Activated CD4-positive, alpha-beta T cell treated with anti-CD3 and anti-CD28 coated beads, Interleukin-2, amount 10 ng/mL, durations not matched to agents 24 days and 14 days (primary cell): ENCODE data around the gene ATXN7L3. TPM values are rescaled to one million over a fixed set of nuclear protein-coding genes. Genes with fewer than 3 reads are reported as not detected.
"Not testable (repeated sequence)": the region's sequence is repeated elsewhere in the genome, so short reads cannot be mapped to it uniquely, and the experiment has no call there.

Source experiments
- DNase-seq: peaks from one replicate; pipeline ENCODE4 v3.0.0; 2022
- H3K27ac Mint-ChIP-seq: one replicate; pipeline ENCODE4 v1.8.0; 2022; ENCODE audit warnings: mild to moderate bottlenecking, mixed read lengths
- H3K27me3 Mint-ChIP-seq: one replicate; pipeline ENCODE4 v1.8.0; 2022; ENCODE audit warnings: mixed read lengths
- H3K36me3 Mint-ChIP-seq: one replicate; pipeline ENCODE4 v1.8.0; 2022; ENCODE audit warnings: low read depth, mild to moderate bottlenecking, mixed read lengths
- H3K4me1 Mint-ChIP-seq: one replicate; pipeline ENCODE4 v1.8.0; 2021; ENCODE audit warnings: mixed read lengths
- H3K4me3 Mint-ChIP-seq: one replicate; pipeline ENCODE4 v1.8.0; 2022; ENCODE audit warnings: mild to moderate bottlenecking, moderate library complexity, mixed read lengths
- H3K9me3 Mint-ChIP-seq: one replicate; pipeline ENCODE4 v1.8.0; 2021; ENCODE audit warnings: mixed read lengths
- intact Hi-C: fragments of 100-400 bp; cut with micrococcal nuclease; formaldehyde crosslinking; loops from one replicate; pipeline ENCODE4 v1.15.1; 2023
- total RNA-seq: library from RNA; stranded (reverse); gene quantifications from 2 replicates; pipeline ENCODE4 v1.2.3, GENCODE V29; 2022

The ATXN7L3 gene
- total RNA-seq: 105 and 118 TPM in 2 replicates

DNA sequence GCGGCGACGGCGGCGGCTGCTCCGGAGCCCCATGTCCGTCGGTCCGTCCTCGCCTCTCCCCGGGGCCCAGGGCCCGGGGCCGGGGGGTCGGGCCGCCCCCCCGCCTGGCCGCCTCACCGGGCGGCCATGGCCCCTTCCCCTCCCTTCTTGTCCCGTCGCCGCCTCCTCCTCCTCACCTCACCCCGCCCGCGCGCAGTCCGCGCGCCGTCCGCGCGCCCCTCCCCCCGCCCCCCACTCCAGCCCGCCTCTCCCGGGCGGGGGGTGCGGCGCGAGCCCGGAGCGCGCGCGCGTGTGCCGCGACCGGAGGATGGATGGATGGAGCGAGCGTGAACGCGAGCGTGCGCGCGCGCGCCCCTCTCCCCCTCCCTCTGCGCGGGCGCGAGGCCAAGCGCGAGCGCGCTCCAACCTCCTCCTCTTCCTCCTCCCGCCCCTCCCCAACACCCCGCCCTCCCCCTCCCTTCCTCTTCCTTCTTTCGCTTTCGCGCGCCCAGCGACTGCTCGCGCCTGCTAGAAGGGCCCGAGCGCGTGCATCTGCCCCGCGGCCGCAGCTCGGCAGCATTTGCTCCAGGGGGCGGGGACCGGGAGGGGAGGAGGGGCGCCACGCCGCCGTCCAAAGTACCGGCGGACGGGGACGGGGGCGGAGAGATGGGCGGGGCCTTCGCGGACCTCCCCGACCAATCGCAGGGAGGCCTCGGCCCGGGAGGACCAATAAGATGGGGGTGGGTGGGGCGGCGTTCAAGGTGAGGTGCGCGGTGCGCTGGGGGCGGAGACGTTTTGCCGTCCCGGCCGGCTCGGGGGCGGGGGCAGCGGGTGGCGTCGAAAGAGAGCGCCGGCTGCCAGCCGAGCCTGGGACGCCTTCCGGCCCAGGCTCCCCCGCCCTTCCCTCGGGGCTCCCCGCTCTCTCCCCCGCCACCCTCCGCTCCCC is at the start of gene ATXN7L3:
Gene ATXN7L3, minus strand, starts transcription at position 332 of the 925 bp plus-strand sequence. CDS start 1,814 bp downstream, outside the sequence.
- DNase-seq: peak; percentile 99
- intact Hi-C loops: loop anchor here (1.0 kb wide), 4 partner anchors 10 to 145 kb away; partner anchors contain the start of gene GRN
- H3K4me3 Mint-ChIP-seq: peak within 1 kb of the TSS; percentile 91
- no peaks in the 10 kb centered on the region for H3K9me3 Mint-ChIP-seq
- H3K4me1 Mint-ChIP-seq: peaks cover 43% of the 10 kb centered on the region
- peak within 1 kb of the TSS; percentile 96 for H3K27ac Mint-ChIP-seq
- peaks cover 28% of the 10 kb centered on the region for H3K36me3 Mint-ChIP-seq
- H3K27me3 Mint-ChIP-seq: no peaks in the 10 kb centered on the region

DNA sequence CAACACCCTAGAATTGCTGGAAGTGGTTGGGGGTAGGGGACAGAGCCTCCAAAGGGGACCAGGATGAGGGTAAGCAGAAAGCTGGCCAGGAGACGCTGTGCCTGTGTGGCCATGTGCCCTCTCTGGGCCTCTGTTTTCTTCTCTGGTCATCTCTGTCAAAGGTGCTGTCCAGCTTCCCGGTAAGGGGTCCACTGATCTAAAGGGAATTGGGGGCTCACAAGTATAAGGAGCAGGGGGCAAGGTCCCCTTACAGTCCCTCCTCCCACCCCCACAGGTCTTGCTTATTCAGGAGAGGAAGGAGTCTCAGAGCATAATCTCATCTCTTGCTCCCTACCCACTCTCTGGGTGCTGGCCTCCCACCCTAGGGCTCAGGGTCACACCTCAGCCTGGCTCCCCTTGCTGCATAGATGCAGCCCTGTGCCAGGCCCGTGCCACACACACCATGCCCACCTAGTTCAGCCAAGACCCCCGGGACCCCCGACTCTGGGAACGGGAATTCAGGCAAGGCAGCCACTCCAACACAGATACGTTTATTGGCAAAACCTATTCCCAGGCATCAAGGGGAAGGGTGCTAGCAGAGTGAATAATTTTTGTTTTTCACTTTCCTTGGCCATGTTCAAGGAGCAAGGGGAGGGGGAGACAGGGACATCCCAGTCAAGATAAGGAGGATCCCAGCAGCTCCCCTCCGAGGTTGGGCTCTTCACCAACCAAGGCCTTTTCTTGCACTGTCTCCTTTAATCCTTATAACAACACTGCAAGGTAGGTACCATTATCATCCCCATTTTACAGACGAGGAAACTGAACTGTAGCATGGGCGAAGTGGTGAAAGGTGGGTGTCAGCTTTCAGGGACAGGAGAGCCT is 48.4 kb upstream of the ATXN7L3 start:
- Mint-ChIP-seq H3K4me1 (peaks cover 23% of the 10 kb centered on the region), H3K27ac (peak overlapping the region; percentile 56), H3K27me3 (no peaks in the 10 kb centered on the region), H3K9me3 (no peaks in the 10 kb centered on the region), H3K4me3 (no peak overlapping the region), H3K36me3 (no peaks in the 10 kb centered on the region)
- no peak for DNase-seq
- intact Hi-C loops: no loop called here

DNA sequence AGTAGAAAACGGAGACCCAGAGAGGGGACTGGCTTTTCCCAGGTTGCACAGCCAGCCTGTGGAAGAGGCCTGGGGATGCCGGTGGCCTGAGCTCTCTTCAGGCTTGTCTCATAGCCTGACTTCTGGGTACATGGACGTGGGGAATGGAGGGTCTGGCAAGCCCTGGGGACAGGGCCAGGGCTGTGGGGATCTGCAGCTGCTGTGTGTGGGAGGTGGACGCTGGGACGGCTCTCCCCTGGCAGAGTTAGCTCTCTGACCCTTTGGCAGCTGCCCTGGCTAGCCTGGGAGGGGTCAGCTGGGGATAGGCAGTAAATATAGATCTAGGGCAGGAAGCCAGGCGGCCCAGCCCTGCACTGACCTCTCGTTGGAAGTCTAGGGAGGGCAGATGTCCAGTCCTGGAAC is 47.8 kb upstream of the ATXN7L3 start:
- H3K9me3 Mint-ChIP-seq: no peaks in the 10 kb centered on the region
- no peak overlapping the region for H3K4me3 Mint-ChIP-seq
- H3K36me3 Mint-ChIP-seq: no peaks in the 10 kb centered on the region
- DNase-seq: no peak
- intact Hi-C loops: no loop called here
- H3K27ac Mint-ChIP-seq: peak overlapping the region; percentile 17
- H3K27me3 Mint-ChIP-seq: no peaks in the 10 kb centered on the region
- H3K4me1 Mint-ChIP-seq: peaks cover 23% of the 10 kb centered on the region

DNA sequence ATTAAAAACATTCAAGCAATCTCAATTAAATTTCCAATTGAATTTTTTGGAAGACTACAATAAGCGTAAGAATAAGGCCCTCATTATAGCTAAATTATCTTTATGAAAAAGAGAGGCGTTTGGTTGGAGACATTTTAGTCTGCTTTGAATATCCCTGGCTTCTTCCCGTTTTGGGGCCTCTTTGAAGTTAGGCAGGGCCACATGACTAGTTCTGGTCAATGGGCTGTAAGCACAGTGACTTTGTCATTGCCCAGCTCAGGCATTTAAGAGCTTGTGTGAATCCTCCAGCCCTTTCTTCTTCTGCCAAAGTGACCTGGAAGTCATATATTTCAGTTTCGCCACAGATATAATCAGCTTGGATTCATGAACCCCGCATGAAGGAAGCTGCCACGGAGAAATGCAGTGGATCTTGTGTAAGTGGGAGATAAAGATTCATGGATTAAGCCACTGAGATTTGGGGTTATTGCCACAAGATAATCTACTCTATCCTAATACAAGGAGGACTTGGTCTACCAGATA is 41.5 kb upstream of the ATXN7L3 start:
- H3K27me3 Mint-ChIP-seq: no peaks in the 10 kb centered on the region

GRCh38 chr17:44237886-44238285 is 38.2 kb upstream of the ATXN7L3 start:
- H3K27ac Mint-ChIP-seq, DNase-seq, intact Hi-C loops, H3K36me3 Mint-ChIP-seq, H3K27me3 Mint-ChIP-seq, H3K4me1 Mint-ChIP-seq, H3K9me3 Mint-ChIP-seq, H3K4me3 Mint-ChIP-seq: not testable (repeated sequence)

More for the DNA sequence above, 41.5 kb upstream of the ATXN7L3 start:
- Mint-ChIP-seq H3K4me3 (no peak overlapping the region), H3K9me3 (no peaks in the 10 kb centered on the region), H3K4me1 (peaks cover 8% of the 10 kb centered on the region), H3K27ac (no peak overlapping the region), H3K36me3 (no peaks in the 10 kb centered on the region)
- intact Hi-C loops: no loop called here
- no peak for DNase-seq

- intact Hi-C loops: no loop called here
- Mint-ChIP-seq H3K27ac (no peak overlapping the region), H3K9me3 (no peaks in the 10 kb centered on the region), H3K4me1 (peaks cover 5% of the 10 kb centered on the region), H3K4me3 (no peak overlapping the region), H3K36me3 (no peaks in the 10 kb centered on the region), H3K27me3 (peaks cover 2% of the 10 kb centered on the region)
- DNase-seq: no peak
Measured at GRCh38 chr17:44236444-44236991, 36.8 kb upstream of the ATXN7L3 start.

GRCh38 chr17:44235583-44235936 is 35.9 kb upstream of the ATXN7L3 start:
- Mint-ChIP-seq H3K27me3 (peaks cover 2% of the 10 kb centered on the region), H3K4me1 (peaks cover 5% of the 10 kb centered on the region), H3K27ac (no peak overlapping the region), H3K4me3 (no peak overlapping the region), H3K36me3 (no peaks in the 10 kb centered on the region), H3K9me3 (no peaks in the 10 kb centered on the region)
- DNase-seq: no peak
- intact Hi-C loops: no loop called here

DNA sequence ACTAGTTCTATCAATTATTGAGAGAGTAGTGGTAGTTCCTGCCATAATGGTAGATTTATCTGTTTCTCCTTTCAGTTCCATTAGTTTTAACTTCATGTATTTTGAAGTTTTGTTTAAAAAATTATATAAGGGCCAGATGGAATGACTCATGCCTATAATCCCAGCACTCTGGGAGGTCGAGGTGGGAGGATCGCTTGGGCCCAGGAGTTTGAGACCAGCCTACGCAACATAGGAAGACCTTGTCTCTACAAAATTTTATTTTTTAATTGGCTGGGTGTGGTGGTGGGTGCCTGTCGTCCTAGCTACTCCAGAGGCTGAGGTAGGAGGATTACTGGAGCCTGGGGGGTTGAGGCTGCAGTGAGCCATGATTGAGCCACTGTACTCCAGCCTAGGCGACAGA is 33.9 kb upstream of the ATXN7L3 start:
- no peak overlapping the region for H3K27ac Mint-ChIP-seq

DNA sequence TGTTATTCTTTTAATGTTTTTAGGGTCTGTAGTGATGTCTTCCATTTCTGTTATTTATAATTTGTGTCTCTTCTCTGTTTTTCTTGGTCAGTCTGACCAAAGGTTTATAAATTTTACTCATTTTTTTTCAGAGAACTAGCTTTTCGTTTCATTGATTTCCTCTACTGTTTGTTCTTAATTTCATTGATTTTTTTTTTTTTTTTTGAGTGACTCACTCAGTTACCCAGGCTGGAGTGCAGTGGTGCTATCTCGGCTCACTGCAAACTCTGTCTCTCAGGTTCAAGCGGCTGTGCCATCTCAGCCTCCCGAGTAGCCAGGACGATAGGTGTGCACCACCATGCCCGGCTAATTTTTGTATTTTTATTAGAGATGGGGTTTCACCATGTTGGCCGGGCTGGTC is 32.4 kb upstream of the ATXN7L3 start:
- Mint-ChIP-seq H3K36me3 (no peaks in the 10 kb centered on the region), H3K27me3 (peaks cover 2% of the 10 kb centered on the region), H3K27ac (no peak overlapping the region), H3K4me3 (no peak overlapping the region), H3K9me3 (no peaks in the 10 kb centered on the region), H3K4me1 (peaks cover 5% of the 10 kb centered on the region)
- intact Hi-C loops: no loop called here
- DNase-seq: no peak

More for the DNA sequence above, 33.9 kb upstream of the ATXN7L3 start:
- no peak for DNase-seq
- Mint-ChIP-seq H3K4me3 (no peak overlapping the region), H3K4me1 (peaks cover 5% of the 10 kb centered on the region), H3K27me3 (peaks cover 2% of the 10 kb centered on the region), H3K9me3 (no peaks in the 10 kb centered on the region), H3K36me3 (no peaks in the 10 kb centered on the region)
- intact Hi-C loops: no loop called here

DNA sequence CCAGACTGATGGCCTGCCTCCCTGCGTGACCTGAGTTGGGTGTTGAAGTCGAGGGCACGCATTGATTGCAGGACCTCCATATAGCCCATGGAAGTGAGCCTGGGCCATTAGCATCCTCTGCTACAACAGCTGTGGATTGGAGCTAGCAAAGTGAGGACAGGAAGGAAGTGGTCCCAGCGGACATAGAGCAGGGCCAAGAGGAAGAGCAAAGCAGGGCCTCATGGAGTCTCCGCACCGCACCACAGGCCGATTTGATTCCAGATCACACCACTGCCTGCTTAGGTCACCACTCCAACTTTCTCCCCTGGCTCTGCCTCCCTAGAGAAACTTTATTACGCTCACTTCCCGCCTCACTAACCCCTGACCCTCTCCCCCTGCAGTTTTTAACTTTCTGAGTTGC is 30.5 kb upstream of the ATXN7L3 start:
- intact Hi-C loops: no loop called here
- Mint-ChIP-seq H3K27ac (no peak overlapping the region), H3K36me3 (no peaks in the 10 kb centered on the region), H3K4me3 (no peak overlapping the region), H3K27me3 (peaks cover 2% of the 10 kb centered on the region), H3K4me1 (peaks cover 3% of the 10 kb centered on the region), H3K9me3 (no peaks in the 10 kb centered on the region)
- no peak for DNase-seq

DNA sequence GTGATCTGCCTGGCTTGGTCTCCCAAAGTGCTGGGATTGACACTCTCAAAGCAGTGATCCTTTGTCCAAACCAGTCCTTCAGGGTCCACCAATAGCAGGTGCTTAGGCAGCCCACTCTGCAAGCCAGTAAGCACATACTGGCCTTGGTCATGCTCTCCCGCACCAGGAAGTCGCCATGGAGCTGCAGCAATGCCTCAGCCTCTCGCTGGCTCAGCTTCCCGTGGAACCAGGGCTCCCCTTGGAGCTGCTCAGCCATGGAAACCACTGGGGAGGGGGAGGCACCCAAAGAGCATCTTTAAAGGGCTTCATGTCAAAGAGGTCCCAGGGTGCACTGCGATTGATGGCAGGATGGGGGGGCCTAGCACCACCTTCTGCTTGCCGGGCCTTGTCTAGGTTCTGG is 29.4 kb upstream of the ATXN7L3 start:
- Mint-ChIP-seq H3K27me3 (peaks cover 2% of the 10 kb centered on the region), H3K4me3 (no peak overlapping the region), H3K36me3 (no peaks in the 10 kb centered on the region), H3K27ac (no peak overlapping the region), H3K4me1 (no peaks in the 10 kb centered on the region), H3K9me3 (no peaks in the 10 kb centered on the region)
- no peak for DNase-seq
- intact Hi-C loops: no loop called here

DNA sequence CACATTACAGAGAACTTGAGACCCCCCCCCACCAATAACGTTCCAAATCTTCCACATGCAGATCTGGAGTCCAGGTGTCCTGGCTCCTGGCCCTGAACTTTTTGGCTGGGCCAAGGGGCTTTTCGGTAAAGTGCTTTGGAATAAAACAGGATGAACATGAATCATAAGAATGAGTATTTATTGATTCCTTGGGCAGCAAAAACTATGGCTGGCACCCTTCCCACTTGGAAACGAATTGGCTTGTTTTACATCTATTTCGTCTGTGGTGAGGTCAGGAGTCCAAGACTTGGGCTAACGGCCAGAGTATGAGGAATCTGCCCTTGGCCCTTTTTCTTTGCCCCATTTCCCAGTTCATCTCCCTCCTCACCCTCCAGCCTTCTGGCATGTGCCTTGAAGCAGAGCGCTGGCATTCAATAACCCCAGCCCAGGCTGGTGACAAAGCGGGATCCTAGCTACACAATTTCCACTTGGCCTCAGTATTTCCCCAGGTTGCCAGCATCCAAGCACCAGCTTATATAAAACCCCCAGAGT is 23.9 kb upstream of the ATXN7L3 start:
- Mint-ChIP-seq H3K36me3 (peaks cover 2% of the 10 kb centered on the region), H3K9me3 (no peaks in the 10 kb centered on the region), H3K4me1 (peaks cover 15% of the 10 kb centered on the region), H3K27me3 (peaks cover 2% of the 10 kb centered on the region), H3K4me3 (peak overlapping the region; percentile 10), H3K27ac (no peak overlapping the region)
- DNase-seq: peak; percentile 54
- intact Hi-C loops: no loop called here

DNA sequence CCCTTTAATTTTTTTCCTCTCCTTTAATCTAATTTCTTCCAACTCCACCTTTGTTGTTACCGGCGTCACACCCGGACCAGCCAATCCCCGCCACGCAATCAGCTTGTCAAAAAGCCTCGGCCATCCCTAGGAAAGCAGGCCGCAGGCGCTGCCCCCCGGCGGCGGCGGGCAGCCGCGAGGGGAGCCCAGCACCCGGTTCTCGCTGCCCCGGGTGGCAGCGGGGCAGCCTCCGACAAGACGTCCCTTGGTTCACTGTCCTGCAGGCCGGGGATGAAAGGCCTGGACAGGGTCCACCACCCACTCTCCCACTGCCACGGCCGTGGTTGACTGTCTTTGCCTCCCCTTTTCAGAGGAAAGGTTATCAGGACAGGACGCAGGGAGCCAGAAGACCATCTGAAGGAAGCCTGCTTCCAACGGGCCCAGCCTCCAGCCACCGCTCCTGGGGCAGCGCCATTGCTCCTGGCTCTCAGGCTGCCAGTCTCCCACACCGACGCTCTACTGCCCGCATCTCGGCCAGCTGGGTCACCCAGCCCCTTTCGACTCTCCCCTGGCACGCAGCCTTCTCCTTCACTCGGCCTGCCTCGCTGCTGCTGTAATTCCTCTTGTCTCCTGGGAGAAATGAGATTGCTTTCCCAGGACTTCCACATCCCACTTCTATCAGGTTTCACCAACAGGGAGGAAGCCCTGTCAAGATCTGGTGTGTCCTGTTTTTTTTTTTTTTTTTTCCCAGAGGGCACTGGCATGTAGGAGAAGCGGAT is 22.6 kb upstream of the ATXN7L3 start:
- Mint-ChIP-seq H3K27ac (peak overlapping the region; percentile 91), H3K27me3 (peaks cover 2% of the 10 kb centered on the region), H3K4me3 (peak overlapping the region; percentile 94), H3K36me3 (peaks cover 9% of the 10 kb centered on the region), H3K4me1 (peaks cover 20% of the 10 kb centered on the region), H3K9me3 (no peaks in the 10 kb centered on the region)
- DNase-seq: peak; percentile 86
- intact Hi-C loops: no loop called here
